Ecto neural progenitor cell (in vitro differentiated cells): ENCODE data around the gene IRGC.
"Not testable (repeated sequence)": the region's sequence is repeated elsewhere in the genome, so short reads cannot be mapped to it uniquely, and the experiment has no call there.

Source experiments
- DNase-seq: peaks from one replicate; pipeline ENCODE4 v3.0.0-alpha.2; 2018; ENCODE audit warnings: low spot score

Gene IRGC, protein sequence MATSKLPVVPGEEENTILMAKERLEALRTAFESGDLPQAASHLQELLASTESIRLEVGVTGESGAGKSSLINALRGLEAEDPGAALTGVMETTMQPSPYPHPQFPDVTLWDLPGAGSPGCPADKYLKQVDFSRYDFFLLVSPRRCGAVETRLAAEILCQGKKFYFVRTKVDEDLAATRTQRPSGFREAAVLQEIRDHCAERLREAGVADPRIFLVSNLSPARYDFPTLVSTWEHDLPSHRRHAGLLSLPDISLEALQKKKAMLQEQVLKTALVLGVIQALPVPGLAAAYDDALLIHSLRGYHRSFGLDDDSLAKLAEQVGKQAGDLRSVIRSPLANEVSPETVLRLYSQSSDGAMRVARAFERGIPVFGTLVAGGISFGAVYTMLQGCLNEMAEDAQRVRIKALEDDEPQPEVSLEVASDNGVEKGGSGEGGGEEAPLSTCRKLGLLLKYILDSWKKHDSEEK

DNA sequence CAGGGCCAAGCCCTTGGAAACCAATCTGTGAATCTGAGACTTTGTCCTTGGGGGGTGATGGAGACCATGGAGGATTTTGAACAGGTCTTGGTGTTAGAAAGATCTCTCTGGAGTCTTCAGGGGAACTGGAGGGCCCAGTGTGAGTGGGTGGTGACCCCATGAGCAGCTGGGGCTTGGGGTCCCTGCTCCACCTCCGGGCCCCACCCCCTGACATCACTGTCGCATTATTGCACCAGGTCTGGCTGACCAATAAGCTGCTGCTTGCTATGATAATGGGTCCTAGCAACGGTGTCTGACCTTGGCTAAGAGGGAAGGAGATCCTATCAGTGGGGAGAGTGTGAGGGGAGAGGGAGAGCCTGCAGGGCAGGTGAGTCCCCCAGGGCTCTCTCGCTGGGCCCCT lies at the start of gene IRGC:
Gene IRGC, plus strand, starts transcription at position 301 of the 400 bp plus-strand sequence. CDS start 2,483 bp downstream, outside the sequence.
- DNase-seq, result no peak

DNA sequence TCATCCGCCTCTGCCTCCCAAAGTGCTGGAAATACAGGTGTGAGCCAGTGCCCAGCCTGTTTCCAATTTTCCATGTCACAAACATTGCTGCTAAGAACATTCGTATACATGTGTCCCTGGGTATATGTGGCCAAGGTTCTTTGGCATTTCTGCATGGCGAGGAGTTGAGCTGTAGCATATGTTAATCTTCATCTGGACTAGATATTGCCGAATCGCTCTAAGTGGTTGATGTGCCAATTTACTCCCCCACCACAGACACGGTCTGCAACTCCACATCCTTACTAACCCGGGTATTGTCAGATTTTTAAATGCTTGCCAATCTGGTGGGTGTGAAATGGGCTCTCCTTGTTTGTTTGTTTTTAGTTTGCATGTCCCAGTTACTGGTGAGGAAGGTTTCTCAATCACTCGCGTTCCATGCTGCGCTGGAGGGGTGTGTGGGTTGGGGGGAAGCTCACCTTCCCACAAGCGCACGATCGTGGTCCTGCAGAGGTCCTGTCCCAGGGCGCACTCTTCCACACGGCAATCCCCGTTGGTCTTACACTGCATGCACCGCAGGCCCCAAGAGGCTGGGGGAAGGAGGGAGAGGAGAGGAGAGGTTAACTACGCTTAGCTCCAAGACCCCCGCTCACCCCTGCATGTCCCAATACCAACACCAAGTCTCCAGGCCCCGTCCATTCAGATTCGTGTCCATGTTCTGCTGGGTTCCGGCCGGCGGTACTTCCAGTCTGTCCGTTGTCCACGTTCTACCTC lies 48.6 kb upstream of the IRGC start:
- DNase-seq, result no peak

DNA sequence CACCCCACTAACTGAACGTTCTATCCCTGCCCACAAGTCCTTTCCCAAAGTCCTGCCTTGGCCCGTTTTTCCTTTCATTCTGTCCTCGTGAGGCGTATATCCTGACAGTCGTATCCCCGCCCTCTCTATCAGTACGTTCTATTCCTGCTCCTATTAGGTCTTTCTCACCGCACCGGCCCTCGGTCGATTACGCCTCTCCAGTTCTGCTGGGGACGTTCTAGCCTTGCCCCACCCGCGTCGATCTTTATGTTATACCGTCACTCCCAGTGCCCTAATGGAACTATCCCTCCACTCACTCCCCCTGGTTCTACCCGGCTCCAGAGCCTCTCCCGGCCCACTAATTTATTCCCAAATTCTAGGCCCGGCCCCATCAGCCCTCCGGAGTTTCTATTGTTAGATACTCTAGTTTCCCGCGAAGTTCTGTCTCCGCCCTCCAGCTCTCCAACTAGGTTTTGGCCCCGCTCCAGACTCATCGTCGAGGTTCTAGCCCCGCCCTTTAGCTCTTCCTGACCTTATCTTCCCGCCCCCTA lies 47.9 kb upstream of the IRGC start:
- DNase-seq, result no peak

DNA sequence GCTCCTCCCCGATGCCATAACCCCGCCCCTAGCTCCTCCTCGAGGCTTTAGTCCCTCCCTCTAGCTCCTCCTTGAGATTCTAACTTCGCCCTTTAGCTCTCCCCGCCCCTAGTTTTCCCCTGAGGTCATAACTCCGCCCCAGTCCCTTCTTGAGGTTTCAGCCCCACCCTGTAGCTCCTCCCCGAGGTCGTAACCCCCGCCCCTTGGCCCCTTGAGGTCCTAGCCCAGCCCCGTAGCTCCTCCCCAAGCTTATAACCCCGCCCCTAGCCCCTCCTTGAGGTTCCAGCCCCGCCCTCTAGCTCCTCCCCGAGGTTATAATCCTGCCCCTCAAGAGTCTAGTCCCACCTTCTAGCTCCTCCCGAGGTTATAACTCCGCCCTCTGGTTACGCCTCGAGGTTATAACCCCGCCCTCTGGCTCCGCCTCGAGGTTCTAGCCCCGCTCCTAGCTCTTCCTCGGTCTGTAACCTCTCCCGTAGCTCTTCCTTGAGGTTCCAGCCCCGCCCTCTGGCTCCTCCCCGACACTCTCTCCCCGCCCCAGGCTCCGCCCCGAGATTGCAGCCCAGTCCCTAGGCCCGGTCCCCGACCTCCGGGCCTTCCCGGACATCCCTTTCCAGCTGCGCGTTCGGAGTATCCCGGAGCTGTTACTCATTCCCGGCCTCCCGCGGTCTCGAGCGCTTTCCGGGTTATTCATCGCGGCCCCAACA lies 47.3 kb upstream of the IRGC start:
- peak; percentile 99 for DNase-seq

DNA sequence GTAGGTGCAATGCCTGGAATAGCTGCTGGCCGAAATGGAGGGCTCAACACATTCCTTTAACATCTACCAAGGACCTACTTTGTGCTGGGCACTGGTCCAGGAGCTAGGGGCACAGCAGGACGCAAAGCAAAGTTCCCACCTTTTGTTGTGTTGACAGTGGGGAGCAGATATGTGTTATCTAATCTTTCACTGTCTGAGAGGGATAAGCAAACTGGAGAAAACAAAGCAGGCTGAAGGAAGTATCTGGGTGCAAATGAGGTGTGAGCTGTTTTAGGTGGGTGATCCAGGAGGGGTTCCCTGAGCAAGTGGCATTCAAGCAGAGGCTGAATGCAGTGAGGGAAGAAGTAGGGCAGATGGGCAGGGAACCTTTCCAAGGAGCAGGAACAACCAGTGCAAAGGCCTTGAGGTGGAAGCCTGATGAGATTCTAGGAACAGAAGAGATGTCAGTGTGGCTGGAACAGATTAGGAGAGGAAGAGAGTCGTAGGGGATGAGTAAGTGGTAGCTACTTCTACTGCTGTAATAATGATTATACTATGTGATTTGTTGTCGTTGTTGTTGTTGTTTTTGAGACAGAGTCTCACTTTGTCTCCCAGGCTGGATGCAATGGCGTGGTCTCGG lies 43.7 kb upstream of the IRGC start:
- DNase-seq, result no peak

DNA sequence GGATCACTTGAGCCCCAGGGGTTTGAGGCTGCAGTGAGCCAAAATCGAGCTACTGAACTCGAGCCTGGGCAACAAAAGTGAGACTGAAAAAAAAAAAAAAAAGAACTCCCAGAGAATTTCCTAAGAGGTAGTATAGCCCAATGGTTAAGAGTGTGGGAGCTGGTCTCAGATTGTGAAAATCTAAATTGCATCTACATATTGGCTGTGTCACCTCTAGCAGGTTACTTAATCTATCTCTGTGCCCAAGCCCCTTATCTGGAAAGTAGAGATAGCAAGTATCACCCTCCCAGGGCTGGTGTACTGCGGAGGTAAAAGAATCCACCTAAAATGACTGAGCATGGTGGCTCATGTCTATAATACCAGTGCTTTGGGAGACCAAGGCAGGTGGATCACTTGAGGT lies 42.2 kb upstream of the IRGC start:
- no peak for DNase-seq

DNA sequence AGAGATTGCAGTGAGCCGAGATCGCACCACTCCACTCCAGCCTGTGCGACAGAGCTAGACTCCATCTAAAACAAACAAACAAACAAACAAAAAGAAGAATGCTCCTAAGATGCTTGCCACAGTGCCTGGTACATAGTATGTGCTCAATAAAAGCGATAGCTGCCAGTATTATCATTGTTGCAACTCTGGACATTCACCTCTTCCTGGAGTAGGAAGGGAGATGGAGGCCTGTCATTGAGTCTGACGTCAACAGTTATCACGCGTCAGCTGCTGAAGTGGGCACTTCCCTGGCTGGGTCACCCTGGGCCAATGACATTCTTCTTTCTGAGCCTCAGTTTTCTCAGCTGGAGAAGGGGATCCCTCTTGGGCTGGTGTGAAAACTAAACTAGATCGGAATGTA lies 41.7 kb upstream of the IRGC start:
- DNase-seq, result no peak

DNA sequence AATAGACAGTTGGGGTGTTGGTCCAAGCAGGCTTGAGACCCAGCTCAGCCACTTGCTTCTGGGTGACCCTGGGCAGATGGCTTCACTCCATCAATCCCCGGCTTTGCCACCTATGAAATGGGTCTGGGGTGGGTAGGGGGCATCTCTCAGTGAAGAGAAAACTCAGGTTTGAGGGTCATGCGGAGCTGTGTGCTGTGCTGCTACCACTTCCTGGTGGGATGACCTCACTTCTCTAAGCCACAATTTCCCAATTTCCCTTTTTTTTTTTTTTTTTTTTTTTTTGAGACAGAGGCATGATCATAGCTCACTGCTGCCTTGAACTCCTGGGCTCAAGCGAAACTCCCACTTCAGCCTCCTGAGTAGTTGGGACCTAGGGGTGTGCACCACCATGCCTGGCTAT lies 41.3 kb upstream of the IRGC start:
- no peak for DNase-seq

DNA sequence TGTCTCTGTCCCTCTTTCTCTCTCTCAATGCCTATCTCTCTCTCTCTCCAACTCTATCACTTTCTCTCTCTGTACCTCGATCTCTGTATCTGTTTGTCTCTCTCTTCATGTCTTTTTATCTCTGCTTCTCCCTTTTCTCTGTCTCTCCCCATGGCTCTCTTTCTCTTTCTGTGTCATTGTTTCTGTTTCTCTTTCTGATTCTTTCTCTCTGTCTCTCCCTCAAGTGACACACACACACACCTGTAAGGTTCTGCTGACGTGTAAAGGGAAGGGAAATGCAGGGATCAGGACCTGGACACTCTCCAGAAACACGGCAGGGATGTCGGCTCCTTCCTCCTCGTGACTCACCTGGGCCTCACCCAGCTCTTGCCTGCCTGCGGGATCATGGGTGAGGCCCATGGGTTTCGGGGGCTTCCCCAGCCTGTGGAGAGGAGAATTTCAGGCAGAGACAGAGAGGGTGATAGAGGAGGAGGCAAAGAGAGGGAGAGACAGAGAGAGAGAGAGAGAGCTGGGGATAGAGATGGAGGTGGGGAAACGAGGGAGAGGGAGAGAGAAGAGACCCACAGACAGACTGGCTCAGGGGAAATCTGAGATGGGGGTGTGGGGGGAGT lies 40.5 kb upstream of the IRGC start:
- no peak for DNase-seq

DNA sequence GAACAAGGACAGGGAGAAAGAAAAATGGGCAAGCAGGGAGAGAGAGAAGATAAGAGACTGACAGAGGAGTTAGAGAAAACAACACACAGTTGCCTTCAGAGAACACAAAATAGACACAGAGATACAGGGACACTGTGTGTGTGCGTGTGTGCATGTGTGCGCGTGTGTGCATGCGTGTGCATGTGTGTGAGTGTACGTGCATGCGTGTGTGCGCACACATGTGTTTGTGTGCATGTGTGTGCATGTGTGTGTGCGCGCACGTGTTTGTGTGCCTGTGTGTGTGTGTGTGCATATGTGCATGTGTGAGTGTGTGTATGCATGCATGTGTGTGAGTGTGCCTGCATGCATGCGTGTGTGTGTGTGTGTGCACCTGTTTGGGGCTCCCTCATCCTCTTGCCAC lies 40.0 kb upstream of the IRGC start:
- DNase-seq, result no peak

DNA sequence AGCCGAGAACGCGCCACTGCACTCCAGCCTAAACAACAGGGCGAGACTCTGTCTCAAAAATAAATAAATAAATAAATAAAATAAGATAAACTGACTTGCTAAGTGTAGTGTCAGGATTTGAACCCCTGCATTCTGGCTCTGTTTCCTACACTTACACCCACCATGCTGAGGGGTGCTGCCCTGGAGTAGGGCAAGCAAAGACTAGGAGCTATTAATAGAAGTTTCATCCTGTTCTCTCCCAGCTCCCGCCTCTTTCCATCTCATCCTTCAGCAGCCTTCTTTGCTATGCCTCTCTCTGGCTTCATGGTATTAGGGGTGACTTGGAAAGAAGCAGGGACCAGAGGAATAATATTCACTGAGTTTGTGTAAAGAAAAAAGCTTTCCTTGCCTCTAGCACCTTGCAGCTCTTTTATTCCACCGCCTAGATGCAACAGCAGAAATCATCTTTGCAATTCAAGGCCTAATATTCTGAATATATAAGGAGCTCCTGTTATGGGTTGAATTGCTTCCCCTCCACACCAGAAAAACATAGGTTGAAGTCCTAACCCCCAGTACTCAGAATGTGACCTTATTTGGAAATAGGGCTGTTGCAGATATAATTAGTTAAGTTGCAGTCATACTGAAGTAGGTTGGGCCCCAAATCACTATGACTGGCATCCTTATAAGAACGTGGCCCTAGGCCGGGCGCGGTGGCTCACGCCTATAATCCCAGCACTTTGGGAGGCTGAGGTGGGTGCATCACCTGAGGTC lies 37.2 kb upstream of the IRGC start:
- DNase-seq, result no peak

DNA sequence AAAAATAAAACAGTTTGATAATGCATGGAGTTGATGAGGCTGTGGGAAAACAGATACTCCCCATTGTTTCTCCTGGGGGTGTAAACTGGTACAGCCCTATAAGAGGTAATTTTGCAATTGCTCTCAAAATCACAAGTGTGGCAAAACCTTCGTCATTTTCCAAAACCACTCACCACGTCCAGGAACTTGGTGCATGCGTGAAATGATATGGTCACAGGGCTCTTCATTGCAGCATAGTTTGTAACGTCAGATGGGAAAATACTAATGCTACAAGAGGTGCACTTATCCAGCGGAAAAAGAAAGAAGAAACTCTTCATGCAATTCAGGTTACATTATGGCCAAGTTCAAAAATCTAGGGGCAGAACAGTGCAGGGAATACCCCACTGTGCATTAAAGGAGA lies 34.1 kb upstream of the IRGC start:
- DNase-seq, result no peak

DNA sequence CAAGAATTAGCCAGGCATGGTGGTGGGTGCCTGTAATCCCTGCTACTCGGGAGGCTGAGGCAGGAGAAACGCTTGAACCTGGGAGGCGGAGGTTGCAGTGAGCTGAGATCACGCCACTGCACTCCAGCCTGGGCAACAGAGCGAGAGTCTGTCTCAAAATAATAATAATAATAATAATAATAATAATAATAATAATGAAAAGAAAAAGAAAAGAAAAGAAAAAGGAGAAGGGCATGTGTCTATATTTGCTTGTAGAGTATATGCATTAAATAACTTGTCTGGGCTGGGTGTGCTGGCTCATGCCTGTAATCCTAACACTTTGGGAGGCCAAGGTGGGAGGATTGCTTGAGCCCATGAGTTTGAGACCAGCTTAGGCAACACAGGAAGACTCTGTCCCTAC lies 33.6 kb upstream of the IRGC start:
- DNase-seq, result not testable (repeated sequence)

DNA sequence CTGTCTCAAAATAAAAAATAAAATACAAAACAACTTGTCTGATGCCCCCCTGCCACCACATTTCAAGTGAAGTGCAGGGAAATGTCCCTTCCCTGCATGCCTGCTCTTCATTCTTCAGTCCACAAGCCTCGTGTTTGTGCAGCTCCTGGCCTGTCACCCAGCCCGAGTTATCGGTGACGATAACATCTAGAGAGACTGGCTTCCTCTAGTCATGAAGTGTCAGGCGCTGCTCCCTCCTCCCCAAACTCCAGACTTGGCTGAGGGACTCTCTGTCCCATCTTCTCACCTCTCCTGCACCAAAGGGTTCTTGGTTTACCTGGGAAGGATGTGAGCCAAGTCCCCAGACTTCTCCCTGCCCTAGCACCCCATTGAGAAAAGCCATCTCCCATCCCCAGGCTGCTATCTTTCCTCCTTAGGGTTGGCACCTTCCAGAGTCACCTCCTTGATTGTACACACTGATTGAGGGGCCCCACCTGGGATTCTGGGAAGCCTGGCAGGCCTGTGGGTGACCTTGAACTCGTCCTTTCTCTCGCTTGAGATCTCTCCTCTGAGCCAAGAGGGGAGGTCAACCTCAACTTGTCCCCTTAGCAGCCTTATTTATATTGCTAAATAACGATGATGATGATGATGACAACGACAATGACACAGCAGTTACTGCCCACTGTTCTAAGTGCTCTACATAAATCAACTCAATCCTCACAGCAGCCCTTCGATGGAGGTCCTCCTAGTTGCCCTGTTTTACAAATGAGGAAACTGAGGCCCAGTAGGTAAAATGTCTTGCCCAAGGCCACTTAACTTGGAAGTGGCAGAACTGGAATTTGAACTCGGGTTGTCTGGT lies 32.8 kb upstream of the IRGC start:
- DNase-seq, result no peak

DNA sequence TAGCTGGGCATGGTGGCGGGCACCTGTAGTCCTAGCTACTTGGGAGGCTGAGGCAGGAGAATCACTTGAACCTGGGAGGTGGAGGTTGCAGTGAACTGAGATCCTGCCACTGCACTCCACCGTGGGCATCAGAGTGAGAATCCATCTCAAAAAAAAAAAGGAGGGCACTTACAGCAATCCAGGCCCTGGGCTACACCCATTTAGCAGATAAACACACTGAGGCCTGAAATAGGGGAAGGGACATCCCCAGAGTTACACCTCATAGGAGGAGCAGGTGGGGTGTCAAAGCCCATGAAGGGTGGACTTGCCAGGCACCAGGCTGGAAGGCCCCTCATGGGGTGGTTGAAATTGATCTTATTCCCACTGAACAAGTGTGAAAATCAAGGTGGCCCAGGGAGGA lies 32.0 kb upstream of the IRGC start:
- DNase-seq, result no peak

DNA sequence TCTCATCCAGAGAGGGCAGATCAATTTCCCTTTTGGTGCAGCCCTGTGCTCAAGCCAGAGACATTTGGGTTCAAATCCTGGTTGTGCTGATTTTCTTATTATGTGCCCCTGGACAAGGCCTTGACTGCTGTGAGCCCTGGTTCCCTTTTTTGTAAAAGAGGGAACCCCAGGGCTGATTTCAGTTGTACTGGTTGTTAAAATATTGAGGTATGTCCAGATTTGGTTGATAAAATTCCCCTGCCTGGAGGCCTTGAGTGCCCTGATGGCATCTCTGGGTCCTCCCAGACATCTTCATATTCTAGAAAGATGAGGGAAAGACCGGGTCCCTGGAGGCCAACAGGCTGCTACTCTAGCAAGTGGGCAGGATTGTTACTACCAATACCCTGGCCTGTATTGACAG lies 31.6 kb upstream of the IRGC start:
- DNase-seq, result no peak

DNA sequence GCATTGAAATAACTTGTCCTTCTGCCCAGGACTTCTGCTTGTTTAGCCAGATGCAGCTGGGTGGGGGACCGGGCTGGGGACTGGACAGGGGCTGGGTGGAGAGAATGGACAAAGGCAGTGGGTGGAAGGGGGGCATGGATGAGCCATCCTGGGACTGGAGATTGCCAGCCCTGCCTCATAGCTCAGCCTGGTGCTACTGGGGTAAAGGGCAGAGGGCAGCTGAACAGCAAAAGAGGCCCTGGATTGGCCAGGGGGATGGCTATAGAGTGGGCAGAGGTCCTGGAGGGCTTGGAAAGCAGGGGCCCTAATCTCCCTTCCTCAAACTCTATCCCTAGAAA lies 28.2 kb upstream of the IRGC start:
- DNase-seq, result no peak

DNA sequence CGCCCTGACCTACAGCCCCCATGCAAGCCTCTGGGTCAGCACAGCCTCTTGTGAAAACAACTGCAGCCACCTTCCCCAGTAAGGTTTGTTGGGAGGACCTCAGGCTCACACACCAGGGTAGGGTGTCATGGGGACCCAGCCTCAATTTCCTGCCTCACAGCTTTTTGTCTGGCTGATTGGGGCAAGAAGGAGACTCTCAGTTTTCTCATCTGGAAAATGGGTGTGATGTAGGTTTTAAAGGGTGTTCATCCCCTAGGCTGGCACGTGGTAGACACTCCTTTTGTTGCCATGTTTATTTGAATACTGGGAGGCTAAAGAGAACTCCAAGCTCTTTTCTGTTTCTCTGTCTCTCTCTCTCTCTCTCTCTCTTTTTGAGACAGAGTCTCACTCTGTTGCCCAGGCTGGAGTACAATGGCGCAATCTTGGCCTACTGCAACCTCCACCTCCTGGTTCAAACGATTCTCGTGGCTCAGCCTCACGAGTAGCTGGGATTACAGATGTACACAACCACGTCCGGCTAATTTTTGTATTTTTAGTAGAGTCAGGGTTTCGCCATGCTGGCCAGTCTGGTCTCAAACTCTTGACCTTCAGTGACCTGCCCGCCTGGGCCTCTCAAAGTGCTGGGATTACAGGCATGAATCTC lies 27.7 kb upstream of the IRGC start:
- no peak for DNase-seq

DNA sequence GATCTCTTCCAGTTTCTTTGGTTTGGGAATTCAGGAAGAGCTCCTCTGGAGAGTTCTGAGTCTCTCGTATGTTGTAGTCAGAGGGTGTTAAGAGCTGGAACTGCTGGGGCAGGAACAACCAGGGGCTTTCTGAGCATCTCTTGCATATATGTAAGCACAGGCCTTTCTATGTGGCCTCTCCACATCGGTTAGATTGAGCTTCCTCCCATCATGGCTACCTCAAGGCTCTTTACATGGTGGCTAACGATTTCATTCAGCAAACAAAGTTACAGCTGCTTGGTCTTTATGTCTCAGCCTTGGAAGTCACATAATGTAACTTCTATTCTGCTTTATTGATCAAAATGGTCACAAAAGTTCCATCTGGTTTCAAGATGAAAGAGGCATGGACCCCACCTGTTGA lies 25.4 kb upstream of the IRGC start:
- no peak for DNase-seq

DNA sequence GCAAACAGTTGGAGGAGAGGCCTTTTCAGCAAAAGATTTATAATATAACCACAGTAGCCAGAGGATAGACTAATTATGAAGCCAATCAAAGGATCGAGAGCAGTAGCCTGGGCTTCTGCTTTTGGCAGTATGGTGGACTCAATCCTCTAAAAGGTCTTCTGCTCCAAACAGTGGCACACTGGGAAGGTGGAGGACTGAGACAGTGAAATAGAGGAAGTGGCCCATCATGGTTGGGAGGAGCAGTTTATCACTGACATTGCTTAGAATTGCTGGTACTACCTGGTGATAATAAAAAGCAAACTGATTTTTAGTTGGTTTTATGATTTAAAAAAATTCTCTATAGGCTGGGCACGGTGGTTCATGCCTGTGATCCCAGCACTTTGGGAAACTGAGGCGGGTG lies 25.0 kb upstream of the IRGC start:
- no peak for DNase-seq
